NCI-H345 (cell line): ENCODE results near the gene GPR148.
"Not testable (repeated sequence)": the region's sequence is repeated elsewhere in the genome, so short reads cannot be mapped to it uniquely, and the experiment has no call there.

ENCODE experiments used
- DNase-seq: peaks from one replicate; lab custom pipeline; 2025; lab: John Stamatoyannopoulos, UW

Gene GPR148, protein sequence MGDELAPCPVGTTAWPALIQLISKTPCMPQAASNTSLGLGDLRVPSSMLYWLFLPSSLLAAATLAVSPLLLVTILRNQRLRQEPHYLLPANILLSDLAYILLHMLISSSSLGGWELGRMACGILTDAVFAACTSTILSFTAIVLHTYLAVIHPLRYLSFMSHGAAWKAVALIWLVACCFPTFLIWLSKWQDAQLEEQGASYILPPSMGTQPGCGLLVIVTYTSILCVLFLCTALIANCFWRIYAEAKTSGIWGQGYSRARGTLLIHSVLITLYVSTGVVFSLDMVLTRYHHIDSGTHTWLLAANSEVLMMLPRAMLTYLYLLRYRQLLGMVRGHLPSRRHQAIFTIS

DNA sequence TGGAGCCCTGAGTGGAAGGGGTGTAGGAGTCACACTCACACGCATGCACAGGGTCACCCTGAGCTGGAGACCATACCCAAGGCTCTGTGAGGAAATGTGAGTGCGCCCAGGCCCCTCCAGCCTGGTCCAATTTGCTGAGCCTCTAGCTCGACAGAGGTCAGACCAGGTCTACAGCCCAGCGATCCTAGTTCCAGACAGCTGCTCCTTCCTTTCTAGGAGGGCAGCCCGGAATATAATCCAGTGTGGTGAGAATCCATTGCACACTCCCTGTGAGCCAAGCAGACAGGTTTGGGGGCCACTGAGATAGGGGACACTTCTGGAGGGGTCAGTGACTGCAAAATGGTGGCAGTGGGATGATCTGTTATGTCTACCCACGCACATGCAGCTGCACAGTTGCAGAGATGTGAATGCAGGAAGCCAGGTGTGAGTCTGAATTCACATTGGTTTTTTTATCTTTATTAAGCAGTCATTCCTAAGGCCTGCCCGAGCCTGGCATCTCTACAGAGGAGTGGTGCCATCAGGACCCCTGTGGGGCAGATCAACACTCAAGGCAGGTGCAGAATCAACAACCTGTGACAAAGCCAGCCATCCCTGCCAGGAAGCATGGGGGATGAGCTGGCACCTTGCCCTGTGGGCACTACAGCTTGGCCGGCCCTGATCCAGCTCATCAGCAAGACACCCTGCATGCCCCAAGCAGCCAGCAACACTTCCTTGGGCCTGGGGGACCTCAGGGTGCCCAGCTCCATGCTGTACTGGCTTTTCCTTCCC lies at the start of gene GPR148:
Gene GPR148, plus strand, starts transcription at position 522 of the 768 bp plus-strand sequence. Its CDS starts 82 bp downstream, at position 604.
- peak; percentile 98 for DNase-seq

DNA sequence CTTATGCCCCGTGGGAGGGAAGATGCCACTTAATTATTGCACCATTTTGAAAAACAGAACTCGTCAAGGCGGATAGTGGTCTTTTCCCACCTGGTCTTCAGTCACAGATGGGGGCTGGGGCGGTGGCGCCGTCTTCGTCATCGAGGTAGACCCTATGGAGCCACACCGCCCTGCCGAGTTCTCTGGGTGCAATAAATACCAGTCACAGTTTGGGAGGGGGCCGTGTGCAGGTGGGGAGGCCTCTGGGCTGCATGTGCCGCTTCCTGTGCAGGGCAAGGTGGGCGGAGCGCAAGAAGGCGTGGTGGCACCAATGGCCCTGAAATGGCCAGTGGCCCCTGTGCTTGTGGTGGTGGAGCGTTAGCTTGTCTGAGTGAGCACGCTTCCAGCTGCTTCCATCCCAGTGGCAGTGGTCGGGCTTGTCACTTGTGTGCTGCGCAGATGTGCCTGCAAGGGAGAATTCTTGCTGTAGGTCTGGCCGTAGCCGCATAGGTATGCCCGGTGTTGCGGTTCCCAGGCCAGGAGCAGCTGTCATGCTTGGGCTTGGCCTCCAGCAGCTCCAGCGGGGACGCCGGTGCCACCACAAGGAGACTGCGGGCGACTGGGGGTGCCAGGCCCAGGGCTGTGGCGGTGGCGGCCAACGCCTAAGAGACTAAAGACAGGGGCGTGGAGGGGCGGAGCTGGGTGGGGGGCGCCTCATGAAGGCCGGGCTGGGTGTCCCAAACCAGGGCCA lies 36.7 kb upstream of the GPR148 start:
- DNase-seq, result not testable (repeated sequence)

GRCh38 chr2:130693474-130693873 lies 35.4 kb upstream of the GPR148 start:
- DNase-seq, result not testable (repeated sequence)

DNA sequence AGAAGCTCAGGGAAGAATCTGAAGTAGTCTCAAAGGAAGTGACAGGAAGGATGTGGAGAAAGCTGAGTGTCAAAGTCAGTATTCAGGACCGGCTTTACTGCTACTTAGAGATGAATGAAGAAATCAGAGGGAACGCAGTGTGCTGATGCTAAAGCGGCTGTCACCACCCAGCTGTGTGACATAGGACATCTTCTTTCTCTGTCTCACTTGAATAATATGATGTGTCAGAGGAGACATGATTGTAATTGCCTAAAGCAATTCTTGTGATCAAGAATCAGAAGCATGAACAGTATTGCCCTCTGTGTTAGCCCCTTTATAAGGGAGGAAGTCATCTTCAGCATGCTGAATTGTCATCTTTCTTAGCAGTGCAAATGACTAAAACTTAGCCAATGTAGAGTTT lies 25.6 kb upstream of the GPR148 start:
- DNase-seq, result not testable (repeated sequence)

- not testable (repeated sequence) for DNase-seq
Measured at GRCh38 chr2:130714795-130715194, 14.1 kb upstream of the GPR148 start.

DNA sequence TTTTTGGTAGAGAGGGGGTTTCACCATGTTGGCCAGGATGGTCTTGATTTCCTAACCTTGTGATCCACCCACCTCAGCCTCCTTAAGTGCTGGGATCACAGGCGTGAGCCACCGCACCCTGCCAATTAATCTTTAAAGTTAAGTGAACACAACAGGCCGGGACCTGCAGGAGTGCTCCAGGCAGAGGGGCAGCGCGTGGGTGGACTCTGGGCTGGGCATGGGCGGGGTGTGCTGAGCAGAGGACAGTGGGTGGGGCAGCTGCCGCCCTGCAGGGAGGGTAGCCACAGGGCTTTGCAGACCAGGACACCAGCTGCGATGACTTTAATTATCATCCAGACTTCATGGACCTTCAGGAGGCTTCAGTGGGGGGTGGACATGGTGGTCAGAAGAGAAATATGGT lies 8.8 kb upstream of the GPR148 start:
- no peak for DNase-seq

DNA sequence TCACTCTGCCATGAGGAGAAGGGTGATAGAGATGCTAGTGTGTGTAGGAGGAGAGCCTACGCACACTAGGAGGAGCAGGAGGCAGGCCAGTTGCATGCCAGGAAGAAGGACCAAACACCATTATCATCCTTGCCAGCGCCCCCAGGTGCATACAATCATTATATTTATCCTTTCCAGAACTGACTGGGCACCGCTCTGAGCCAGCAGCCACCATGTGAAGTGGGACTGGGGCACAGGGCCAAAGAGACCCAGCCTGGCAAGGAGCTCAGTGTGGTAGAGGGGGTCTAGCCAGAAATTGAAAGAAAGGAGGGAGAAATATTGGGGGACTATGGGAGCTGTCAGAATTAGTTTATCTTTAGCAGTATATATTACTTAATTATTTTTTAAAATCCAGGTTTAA lies 8.3 kb upstream of the GPR148 start:
- DNase-seq, result no peak

DNA sequence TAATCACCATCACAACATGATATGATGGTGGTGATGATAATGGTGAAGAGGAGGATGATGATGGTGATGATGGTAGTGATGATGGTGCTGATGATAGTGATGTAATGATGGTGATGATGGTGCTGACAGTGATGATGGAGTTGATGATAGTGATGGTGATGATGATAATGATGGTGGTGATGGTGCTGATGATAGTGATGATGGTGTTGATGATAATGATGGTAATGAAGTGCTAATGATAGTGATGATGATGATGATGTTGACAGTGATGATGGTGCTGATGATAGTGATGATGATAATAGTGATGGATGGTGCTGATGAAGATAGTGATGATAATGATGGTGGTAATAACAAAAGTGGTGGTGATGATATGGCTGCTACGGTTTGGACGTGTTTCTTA lies 4.4 kb upstream of the GPR148 start:
- no peak for DNase-seq

GRCh38 chr2:130726614-130727180 lies 2.2 kb upstream of the GPR148 start:
- DNase-seq, result peak; percentile 63

DNA sequence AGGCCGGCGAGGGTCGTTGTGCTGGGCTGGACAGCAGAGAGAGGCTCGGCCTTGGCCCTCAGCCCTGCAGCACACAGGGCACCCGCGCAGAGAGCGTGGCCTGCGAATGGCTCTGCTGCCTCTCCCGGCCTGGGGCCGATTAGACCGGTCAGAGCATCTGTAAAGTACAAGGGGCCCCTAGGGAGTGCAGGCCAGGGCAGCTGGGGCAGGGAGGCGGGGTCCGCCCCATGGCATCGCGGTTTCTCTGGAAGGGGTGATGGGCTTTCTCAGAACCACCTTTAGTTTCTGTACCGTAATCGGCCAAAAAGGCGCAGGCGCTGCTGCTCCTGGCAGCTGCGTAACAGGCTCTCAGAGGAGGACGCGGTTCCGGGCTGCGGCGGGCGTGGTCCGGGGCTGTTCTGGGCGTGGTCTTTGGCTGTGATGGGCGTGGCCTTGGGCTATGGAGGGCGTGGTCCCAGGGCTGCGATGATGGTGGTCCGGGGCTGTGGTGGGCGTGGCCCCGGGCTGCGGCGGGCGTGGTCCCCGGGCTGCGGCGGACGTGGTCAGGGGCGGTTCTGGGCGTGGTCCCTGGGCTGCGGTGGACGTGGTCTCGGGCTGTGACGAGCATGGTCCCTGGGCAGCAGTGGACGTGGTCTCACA lies 1.5 kb upstream of the GPR148 start:
- DNase-seq, result peak; percentile 95

DNA sequence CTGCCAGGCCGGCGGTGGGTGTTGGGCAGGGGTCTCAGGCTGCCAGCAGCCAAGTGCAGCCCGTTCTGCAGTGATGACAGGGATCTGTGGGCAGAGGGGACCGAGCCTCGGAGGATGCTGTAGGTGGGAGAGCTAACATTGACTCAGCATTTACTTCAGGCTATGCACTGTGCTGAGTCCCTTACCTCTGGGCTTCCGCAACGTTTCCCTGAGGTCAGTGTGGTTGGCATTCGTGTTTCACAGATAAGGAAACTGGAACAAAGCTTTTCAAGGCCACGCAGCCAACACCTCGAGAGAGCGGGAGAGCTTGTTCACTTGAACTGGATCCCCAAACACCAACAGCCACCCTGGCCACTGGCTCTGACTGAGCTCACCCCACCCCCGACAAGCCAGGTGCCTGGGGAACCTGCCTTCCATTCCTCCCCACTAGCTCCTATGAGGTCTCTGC lies 839 bp upstream of the GPR148 start:
- DNase-seq, result peak; percentile 58

GRCh38 chr2:130729322-130730299 lies 741 bp downstream of the GPR148 start:
- peak; percentile 86 for DNase-seq

GRCh38 chr2:130732257-130732656 lies 3.4 kb downstream of the GPR148 start:
- DNase-seq, result not testable (repeated sequence)

DNA sequence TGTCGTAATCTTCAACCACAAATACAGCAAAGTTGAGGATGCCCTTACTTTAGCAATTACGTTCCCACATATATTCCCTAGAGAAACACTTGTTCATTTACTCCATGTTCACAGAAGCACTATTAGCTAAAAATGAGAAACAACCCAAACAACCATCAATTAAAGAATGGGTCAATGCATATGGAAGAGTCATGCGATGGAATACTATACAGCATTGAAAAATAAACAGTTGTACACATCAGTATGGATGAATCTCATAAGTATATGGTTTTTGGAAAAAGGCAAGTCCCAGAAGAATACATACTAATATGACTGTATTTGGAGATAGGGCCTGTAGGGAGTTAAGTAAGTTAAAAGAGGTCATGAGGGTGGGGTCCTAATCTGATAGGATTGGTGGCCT lies 6.3 kb downstream of the GPR148 start:
- no peak for DNase-seq

DNA sequence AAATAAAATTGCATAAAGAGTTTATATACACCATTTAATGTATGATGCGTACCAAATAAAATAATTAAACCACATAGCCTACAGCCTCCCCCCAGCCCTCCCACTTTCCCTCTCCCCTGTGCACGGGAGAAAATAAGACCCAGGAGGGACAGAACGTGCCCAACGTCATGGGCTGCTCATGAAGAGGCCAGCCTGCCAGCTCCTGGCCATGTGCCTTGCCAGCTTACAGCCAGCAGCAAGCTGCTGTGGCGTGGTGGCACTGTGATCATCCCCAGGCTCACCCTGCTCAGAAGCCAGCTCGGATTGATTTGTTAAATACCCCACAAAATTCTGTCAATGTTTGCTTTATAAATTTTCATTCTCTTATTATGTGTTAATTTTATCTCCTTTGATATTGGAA lies 7.6 kb downstream of the GPR148 start:
- no peak for DNase-seq

DNA sequence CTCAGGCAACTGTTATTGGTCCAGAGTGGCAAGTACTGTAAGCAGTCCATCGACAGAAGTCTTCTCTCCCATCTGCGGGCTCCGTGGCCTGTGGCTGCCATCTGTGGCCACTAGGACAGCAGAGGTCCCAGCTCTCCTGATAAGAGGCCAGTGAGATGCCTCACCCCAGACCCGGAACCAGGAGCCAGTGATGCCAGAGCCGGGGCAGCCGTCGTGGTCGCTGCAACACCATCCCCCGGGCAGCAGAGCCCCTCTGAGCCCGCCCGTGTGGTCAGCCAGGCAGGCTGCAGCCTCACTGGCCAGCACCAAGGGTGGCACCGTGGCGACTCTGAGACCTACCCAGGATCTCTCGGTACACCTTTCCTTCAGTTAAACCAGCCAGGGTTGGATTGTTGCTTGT lies 8.7 kb downstream of the GPR148 start:
- no peak for DNase-seq

GRCh38 chr2:130740671-130741070 lies 11.8 kb downstream of the GPR148 start:
- DNase-seq, result no peak

GRCh38 chr2:130743278-130743677 lies 14.4 kb downstream of the GPR148 start:
- no peak for DNase-seq

DNA sequence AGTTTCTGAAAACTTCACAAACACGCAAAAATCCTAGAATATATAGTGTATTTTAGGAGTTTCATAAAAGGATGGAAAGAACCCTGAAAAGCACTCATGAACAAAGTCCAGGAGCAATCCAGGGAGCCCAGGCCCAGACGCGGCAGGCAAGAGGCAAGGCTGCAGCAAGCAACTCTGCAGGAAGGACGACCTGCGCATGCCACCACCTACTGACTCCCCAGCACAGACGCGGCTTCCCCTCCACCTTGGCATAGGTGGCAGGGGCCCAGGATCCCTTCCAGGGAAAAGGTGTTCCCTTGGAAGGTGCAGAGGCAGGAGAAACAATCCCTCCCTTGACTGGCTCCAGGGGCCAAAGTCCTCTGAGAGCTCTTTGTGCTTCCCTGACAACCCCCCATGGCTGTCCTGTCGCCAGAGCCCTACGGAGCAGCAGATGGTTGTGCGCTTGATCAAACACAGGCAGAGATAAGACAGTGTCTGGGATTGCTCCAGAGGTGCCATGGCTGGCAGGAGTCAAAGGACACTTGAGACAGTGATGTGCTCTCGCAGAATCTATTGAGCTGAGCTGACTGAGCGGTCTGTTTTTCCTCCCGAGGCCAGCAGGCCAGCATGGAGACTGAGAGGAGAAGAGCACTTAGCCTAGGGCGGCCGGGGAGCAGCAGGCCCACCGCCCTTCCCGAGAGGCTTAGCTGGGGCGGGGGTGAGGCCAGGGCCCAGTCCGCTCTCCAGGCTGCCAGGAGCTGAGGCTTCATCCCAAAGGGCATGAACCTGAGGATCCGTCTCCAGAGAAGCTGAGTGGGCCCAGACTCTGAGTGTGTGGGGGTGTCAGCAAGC lies 15.6 kb downstream of the GPR148 start:
- DNase-seq, result peak; percentile 10

DNA sequence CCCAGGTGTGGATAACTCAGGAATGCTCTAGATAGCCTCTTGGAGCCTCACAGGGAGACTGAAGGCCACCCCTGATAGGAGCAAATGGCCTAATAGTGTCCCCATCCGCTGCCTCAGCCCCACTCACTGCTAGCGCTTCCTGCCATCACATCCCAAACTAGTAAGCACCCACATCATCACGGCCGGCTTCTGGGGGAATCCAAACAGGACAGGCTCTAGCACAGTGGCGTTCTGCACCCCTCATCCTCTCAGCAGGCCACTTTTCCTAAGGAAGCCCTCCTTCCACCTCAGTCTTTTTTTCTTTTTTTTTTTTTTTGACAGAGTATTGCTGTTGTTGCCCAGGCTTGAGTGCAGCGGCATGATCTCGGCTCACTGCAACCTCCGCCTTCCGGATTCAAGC lies 20.2 kb downstream of the GPR148 start:
- DNase-seq, result no peak
